OCI-LY7 (cell line): ENCODE data around the gene GRIN2D. TPM values are rescaled to one million over a fixed set of nuclear protein-coding genes. Genes with fewer than 3 reads are reported as not detected.

Experiments
- BruUV-seq: library from RNA; stranded (reverse); fragments of 400-500 nt; replicated peaks from 2 replicates; lab custom pipeline; 2021; lab: Mats Ljungman, UMichigan
- CTCF ChIA-PET: fragments of 300-600 bp; sonication (Branson Sonifier 250); formaldehyde crosslinking; loops from one replicate; lab custom pipeline; 2022; ENCODE audit warnings: antibody characterized with exemption; ENCODE audit not compliant: unreplicated experiment; lab: Charles Lee
- POLR2A ChIA-PET: fragments of 300-600 bp; sonication (Branson Sonifier 250); formaldehyde crosslinking; loops from one replicate; lab custom pipeline; 2022; ENCODE audit warnings: antibody characterized with exemption; lab: Charles Lee
- DNase-seq: peaks from one replicate; pipeline ENCODE4 v3.0.0-alpha.2; 2015; ENCODE audit warnings: low spot score
- H2AFZ ChIP-seq: fragments of 200-600 bp; sonication (generic), shearing (Covaris generic); 2 replicates; pipeline ENCODE4 v1.6.1; 2014; ENCODE audit warnings: mild to moderate bottlenecking, antibody characterized with exemption, low read length, moderate library complexity
- H3K27ac ChIP-seq: fragments of 200-600 bp; sonication (generic); 2 replicates; pipeline ENCODE4 v1.5.1; 2014; ENCODE audit warnings: mixed run types, low read depth, mild to moderate bottlenecking, moderate library complexity, low read length, inconsistent platforms; ENCODE audit not compliant: poor library complexity, severe bottlenecking
- H3K36me3 ChIP-seq: fragments of 200-600 bp; sonication (generic); 2 replicates; pipeline ENCODE4 v1.6.1; 2014; ENCODE audit warnings: mild to moderate bottlenecking, antibody characterized with exemption, low read length, moderate library complexity, mixed read lengths; ENCODE audit not compliant: insufficient read depth
- H3K4me1 ChIP-seq: fragments of 200-600 bp; sonication (generic); 2 replicates; pipeline ENCODE4 v1.5.1; 2014; ENCODE audit warnings: mild to moderate bottlenecking, low read length; ENCODE audit not compliant: insufficient read depth, poor library complexity, severe bottlenecking
- H3K4me2 ChIP-seq: fragments of 200-600 bp; sonication (generic); 2 replicates; pipeline ENCODE4 v1.6.1; 2014; ENCODE audit warnings: mild to moderate bottlenecking, low read length
- H3K4me3 ChIP-seq: fragments of 200-600 bp; sonication (generic); 2 replicates; pipeline ENCODE4 v1.5.1; 2014; ENCODE audit warnings: mild to moderate bottlenecking, low read depth, low read length; ENCODE audit not compliant: poor library complexity, severe bottlenecking
- H3K79me2 ChIP-seq: fragments of 200-600 bp; sonication (generic); 2 replicates; pipeline ENCODE4 v1.6.1; 2016; ENCODE audit warnings: low read depth, mild to moderate bottlenecking, low read length, moderate library complexity, mixed read lengths; ENCODE audit not compliant: insufficient read depth
- H3K9me2 ChIP-seq: fragments of 200-600 bp; sonication (generic); 2 replicates; pipeline ENCODE4 v1.6.1; 2016; ENCODE audit warnings: mild to moderate bottlenecking, low read length, mixed read lengths; ENCODE audit not compliant: insufficient read depth
- H3K9me3 ChIP-seq: fragments of 200-600 bp; sonication (generic); 2 replicates; pipeline ENCODE4 v1.6.1; 2014; ENCODE audit warnings: mild to moderate bottlenecking, mixed run types, low read length, mixed read lengths
- H4K20me1 ChIP-seq: fragments of 200-600 bp; sonication (generic); 2 replicates; pipeline ENCODE4 v1.6.1; 2014; ENCODE audit warnings: mild to moderate bottlenecking, antibody characterized with exemption, low read length, moderate library complexity, mixed read lengths; ENCODE audit not compliant: insufficient read depth
- CTCF ChIP-seq: fragments of 200-600 bp; sonication (generic); conservative IDR thresholded peaks from 2 replicates; pipeline ENCODE4 v1.5.1; 2014; ENCODE audit warnings: mild to moderate bottlenecking, antibody characterized with exemption, low read length, moderate library complexity, mixed read lengths
- EZH2phosphoT487 ChIP-seq: fragments of 200-600 bp; sonication (generic); IDR thresholded peaks from 2 replicates; pipeline ENCODE4 v1.6.1; 2018; ENCODE audit warnings: low read depth, borderline replicate concordance, mild to moderate bottlenecking, mixed run types, antibody characterized with exemption, low read length, moderate library complexity, mixed read lengths
- intact Hi-C: fragments of 100-400 bp; cut with micrococcal nuclease; formaldehyde crosslinking; loops from one replicate; pipeline ENCODE4 v1.10.0; 2022; ENCODE audit not compliant: unreplicated experiment
- total RNA-seq, 2 experiments: library from RNA; depleted of rRNA in 1 of 2; stranded (reverse); fragments of >200 nt in 1 of 2; shearing (Covaris generic) in 1 of 2; gene quantifications; 2 replicates each; pipeline ENCODE4 v1.2.3, GENCODE V29; 2014 to 2022

GRIN2D gene
- total RNA-seq, 2 experiments from 2014 or later = 0.06 TPM; not detected in 1

GRCh38 chr19:48395170-48395455, 1.6 kb downstream of the GRIN2D start:
- H3K4me3 ChIP-seq = no peak overlapping the region
- no peaks in the 10 kb centered on the region for H3K36me3 ChIP-seq
- peaks cover 12% of the 10 kb centered on the region; the same call in 1 of the 2 replicates for H3K79me2 ChIP-seq
- H3K4me2 ChIP-seq = no peak overlapping the region
- H3K27ac ChIP-seq = no peak overlapping the region
- ChIA-PET POLR2A (no interaction called here), CTCF (interaction anchor here (0.6 kb wide), 1 partner anchor 229 kb away, joined by 3 read pairs; no protein-coding TSS in a partner anchor)
- H3K9me2 ChIP-seq = no peaks in the 10 kb centered on the region
- H4K20me1 ChIP-seq = no peaks in the 10 kb centered on the region
- no TSS peak for BruUV-seq
- H3K9me3 ChIP-seq = no peaks in the 10 kb centered on the region
- DNase-seq = no peak
- intact Hi-C loops = no loop called here
- no peak overlapping the region for H2AFZ ChIP-seq
- TF ChIP-seq EZH2phosphoT487 (no peak), CTCF (no peak)
- H3K4me1 ChIP-seq = peaks cover 34% of the 10 kb centered on the region

GRCh38 chr19:48395499-48395898, 2.0 kb downstream of the GRIN2D start:
- peaks cover 38% of the 10 kb centered on the region for H3K4me1 ChIP-seq
- H3K27ac ChIP-seq = no peak overlapping the region
- peaks cover 8% of the 10 kb centered on the region; the same call in 1 of the 2 replicates for H3K79me2 ChIP-seq
- TF ChIP-seq EZH2phosphoT487 (no peak), CTCF (no peak)
- no peak overlapping the region for H3K4me3 ChIP-seq
- H3K4me2 ChIP-seq = no peak overlapping the region
- intact Hi-C loops = no loop called here
- ChIA-PET CTCF (interaction anchor here (0.6 kb wide), 1 partner anchor 228 kb away, joined by 3 read pairs; no protein-coding TSS in a partner anchor), POLR2A (no interaction called here)
- no peak overlapping the region for H2AFZ ChIP-seq
- no peak for DNase-seq
- H3K36me3 ChIP-seq = no peaks in the 10 kb centered on the region
- BruUV-seq = no TSS peak
- H4K20me1 ChIP-seq = no peaks in the 10 kb centered on the region
- no peaks in the 10 kb centered on the region for H3K9me3 ChIP-seq
- no peaks in the 10 kb centered on the region for H3K9me2 ChIP-seq

- H3K4me1 ChIP-seq = peaks cover 42% of the 10 kb centered on the region
- DNase-seq = no peak
- ChIA-PET POLR2A (no interaction called here), CTCF (interaction anchor here (0.5 kb wide), 1 partner anchor 732 kb away, joined by 10 read pairs; no protein-coding TSS in a partner anchor)
- no peaks in the 10 kb centered on the region for H3K36me3 ChIP-seq
- no peak overlapping the region for H3K4me2 ChIP-seq
- no peak overlapping the region for H3K27ac ChIP-seq
- intact Hi-C loops = no loop called here
- H3K79me2 ChIP-seq = peaks cover under 1% of the 10 kb centered on the region; the same call in 1 of the 2 replicates
- no peaks in the 10 kb centered on the region for H3K9me3 ChIP-seq
- no peak overlapping the region for H2AFZ ChIP-seq
- no peaks in the 10 kb centered on the region for H3K9me2 ChIP-seq
- TF ChIP-seq EZH2phosphoT487 (no peak), CTCF (no peak)
- no peak overlapping the region for H3K4me3 ChIP-seq
- H4K20me1 ChIP-seq = no peaks in the 10 kb centered on the region
- no TSS peak for BruUV-seq
Observed at GRCh38 chr19:48396016-48396823, 2.8 kb downstream of the GRIN2D start.
